Measurements from ENCODE around the gene ZNF837. TPM values are rescaled to one million over a fixed set of nuclear protein-coding genes. Genes with fewer than 3 reads are reported as not detected.

ZNF837 gene
- total RNA-seq, 1 experiment from 2014 or later, result 4.9 TPM

- TF ChIP-seq ZNF671 (CRISPR knock-in tag; IDR thresholded peaks at IDR 0.05), result no peak
- no peak for TF ChIP-seq HMGA2 (CRISPR knock-in tag; IDR thresholded peaks at IDR 0.05)
- peak; percentile 52; the same call in 1 of the 2 replicates for TF ChIP-seq E2F5 (CRISPR knock-in tag; IDR thresholded peaks at IDR 0.05)
- TF ChIP-seq NR1H2 (CRISPR knock-in tag; IDR thresholded peaks at IDR 0.05), result no peak
- TF ChIP-seq ZNF219 (CRISPR knock-in tag; IDR thresholded peaks at IDR 0.05; ENCODE audit: borderline replicate concordance), result no peak
- TF ChIP-seq, protein P1, sequence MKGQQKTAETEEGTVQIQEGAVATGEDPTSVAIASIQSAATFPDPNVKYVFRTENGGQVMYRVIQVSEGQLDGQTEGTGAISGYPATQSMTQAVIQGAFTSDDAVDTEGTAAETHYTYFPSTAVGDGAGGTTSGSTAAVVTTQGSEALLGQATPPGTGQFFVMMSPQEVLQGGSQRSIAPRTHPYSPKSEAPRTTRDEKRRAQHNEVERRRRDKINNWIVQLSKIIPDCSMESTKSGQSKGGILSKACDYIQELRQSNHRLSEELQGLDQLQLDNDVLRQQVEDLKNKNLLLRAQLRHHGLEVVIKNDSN (CRISPR knock-in tag; IDR thresholded peaks at IDR 0.05), result no peak
- TF ChIP-seq, protein P2, sequence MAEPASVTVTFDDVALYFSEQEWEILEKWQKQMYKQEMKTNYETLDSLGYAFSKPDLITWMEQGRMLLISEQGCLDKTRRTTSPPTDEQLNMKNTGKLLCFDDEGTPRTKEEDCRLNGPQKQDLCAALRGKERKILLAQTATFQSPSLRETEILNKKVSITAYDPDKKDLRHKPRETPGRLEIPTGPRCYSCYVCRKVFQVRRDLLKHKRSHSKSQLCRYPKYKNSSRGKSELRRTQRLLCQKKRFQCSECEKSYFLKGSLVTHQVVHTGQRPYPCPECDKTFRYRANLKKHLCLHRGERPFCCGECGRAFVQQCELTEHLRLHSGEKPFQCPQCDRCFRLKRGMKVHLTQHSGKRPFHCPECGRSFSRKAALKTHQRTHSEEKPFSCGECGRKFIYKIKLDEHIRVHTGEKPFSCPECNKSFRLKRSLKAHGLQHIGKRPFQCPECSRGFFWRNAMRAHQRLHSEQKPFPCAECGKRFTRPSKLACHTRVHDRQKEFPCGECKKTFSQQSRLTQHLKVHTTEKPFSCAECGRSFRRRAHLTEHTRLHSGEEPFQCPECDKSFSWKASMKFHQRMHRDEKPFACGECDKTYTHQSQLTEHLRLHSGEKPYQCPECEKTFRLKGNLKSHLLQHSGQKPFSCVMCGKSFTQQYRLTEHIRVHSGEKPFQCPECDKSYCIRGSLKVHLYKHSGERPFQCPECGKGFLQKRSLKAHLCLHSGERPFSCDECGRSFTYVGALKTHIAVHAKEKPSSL (CRISPR knock-in tag; conservative IDR thresholded peaks at IDR 0.05), result no peak
- no peak for TF ChIP-seq SOX15 (CRISPR knock-in tag; IDR thresholded peaks at IDR 0.05)
- TF ChIP-seq AFF4 (CRISPR knock-in tag; IDR thresholded peaks at IDR 0.05; ENCODE audit: borderline replicate concordance), result no peak
- no peak for TF ChIP-seq SMAD4 (CRISPR knock-in tag; IDR thresholded peaks at IDR 0.05)
- TF ChIP-seq, protein P3, sequence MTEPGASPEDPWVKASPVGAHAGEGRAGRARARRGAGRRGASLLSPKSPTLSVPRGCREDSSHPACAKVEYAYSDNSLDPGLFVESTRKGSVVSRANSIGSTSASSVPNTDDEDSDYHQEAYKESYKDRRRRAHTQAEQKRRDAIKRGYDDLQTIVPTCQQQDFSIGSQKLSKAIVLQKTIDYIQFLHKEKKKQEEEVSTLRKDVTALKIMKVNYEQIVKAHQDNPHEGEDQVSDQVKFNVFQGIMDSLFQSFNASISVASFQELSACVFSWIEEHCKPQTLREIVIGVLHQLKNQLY (CRISPR knock-in tag; IDR thresholded peaks at IDR 0.05), result no peak
- TF ChIP-seq IRF1 (CRISPR knock-in tag; IDR thresholded peaks at IDR 0.05), result peak; percentile 51; the same call in 1 of the 2 replicates
- no peak for TF ChIP-seq IRF2 (CRISPR knock-in tag; IDR thresholded peaks at IDR 0.05; ENCODE audit: borderline replicate concordance, low read depth)
- TF ChIP-seq SMAD3 (CRISPR knock-in tag; IDR thresholded peaks at IDR 0.05; ENCODE audit: borderline replicate concordance), result no peak
- TF ChIP-seq, protein P4, sequence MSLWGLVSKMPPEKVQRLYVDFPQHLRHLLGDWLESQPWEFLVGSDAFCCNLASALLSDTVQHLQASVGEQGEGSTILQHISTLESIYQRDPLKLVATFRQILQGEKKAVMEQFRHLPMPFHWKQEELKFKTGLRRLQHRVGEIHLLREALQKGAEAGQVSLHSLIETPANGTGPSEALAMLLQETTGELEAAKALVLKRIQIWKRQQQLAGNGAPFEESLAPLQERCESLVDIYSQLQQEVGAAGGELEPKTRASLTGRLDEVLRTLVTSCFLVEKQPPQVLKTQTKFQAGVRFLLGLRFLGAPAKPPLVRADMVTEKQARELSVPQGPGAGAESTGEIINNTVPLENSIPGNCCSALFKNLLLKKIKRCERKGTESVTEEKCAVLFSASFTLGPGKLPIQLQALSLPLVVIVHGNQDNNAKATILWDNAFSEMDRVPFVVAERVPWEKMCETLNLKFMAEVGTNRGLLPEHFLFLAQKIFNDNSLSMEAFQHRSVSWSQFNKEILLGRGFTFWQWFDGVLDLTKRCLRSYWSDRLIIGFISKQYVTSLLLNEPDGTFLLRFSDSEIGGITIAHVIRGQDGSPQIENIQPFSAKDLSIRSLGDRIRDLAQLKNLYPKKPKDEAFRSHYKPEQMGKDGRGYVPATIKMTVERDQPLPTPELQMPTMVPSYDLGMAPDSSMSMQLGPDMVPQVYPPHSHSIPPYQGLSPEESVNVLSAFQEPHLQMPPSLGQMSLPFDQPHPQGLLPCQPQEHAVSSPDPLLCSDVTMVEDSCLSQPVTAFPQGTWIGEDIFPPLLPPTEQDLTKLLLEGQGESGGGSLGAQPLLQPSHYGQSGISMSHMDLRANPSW (CRISPR knock-in tag; conservative IDR thresholded peaks at IDR 0.05; ENCODE audit: low read depth), result no peak
- TF ChIP-seq SP1 (CRISPR knock-in tag; conservative IDR thresholded peaks at IDR 0.05), result 0 out of 2 replicates have a peak, but pooled peaks have one; percentile 54
- no peak; the same call in 1 of the 2 replicates for TF ChIP-seq E2F1 (CRISPR knock-in tag; IDR thresholded peaks at IDR 0.05)
- no peak for TF ChIP-seq ZNF423 (CRISPR knock-in tag; IDR thresholded peaks at IDR 0.05)
- TF ChIP-seq, protein P5, sequence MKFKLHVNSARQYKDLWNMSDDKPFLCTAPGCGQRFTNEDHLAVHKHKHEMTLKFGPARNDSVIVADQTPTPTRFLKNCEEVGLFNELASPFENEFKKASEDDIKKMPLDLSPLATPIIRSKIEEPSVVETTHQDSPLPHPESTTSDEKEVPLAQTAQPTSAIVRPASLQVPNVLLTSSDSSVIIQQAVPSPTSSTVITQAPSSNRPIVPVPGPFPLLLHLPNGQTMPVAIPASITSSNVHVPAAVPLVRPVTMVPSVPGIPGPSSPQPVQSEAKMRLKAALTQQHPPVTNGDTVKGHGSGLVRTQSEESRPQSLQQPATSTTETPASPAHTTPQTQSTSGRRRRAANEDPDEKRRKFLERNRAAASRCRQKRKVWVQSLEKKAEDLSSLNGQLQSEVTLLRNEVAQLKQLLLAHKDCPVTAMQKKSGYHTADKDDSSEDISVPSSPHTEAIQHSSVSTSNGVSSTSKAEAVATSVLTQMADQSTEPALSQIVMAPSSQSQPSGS (CRISPR knock-in tag; IDR thresholded peaks at IDR 0.05; ENCODE audit: borderline replicate concordance, low read depth), result no peak
- no peak for TF ChIP-seq ATF6 (CRISPR knock-in tag; IDR thresholded peaks at IDR 0.05)
Observed at GRCh38 chr19:58362272-58362994, 18.4 kb downstream of the ZNF837 start, which contains the start of gene ZNF497 (continued).
